ENCODE data around the gene DNLZ.
"Not testable (repeated sequence)": the region's sequence is repeated elsewhere in the genome, so short reads cannot be mapped to it uniquely, and the experiment has no call there.

Gene DNLZ

DNA sequence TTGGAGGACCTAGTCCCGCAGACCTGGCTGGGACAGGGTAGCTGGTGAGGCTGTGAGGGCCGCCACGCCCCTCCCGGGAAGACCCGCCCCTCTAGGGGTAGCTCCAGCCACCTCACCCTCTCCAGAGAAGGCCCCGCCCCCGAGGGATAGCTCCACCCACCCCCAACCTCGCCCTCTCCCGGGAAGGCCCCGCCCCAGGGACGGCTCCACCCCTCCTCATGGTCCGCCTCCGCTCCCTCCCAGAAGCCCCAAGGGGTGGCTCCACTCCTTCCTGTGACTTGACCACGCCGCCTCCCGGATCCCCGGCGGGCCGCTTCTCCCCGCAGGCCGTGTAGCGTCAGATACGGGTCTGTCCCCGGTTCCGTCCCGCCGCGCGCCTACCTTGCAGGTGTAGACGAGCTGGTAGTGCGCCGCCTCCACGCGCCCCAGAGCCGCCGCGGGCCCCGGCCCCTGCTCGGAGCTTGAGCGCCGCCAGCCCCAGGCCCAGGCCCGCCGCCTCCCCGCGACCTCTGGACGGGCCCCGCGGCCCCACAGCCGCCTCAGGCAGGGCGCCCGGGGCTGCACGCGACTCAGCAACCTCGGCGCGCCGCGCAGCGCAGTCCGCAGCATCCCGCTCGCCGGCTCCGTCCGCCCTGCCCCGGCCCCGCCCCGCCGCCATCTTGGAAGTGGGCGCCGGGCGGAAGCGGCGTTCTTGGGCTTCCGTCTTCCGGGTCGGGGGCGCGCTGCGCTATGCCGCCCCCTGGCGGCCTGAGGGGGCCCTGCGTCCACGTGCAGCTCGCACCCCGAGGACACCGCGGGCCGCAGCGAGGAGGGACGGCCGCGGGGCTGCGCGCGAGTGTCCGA, at the start of gene DNLZ:
Gene DNLZ, minus strand, starts transcription at position 639 of the 843 bp plus-strand sequence. Its CDS starts 30 bp downstream, at position 609.
- FAIRE-seq, result no peak

DNA sequence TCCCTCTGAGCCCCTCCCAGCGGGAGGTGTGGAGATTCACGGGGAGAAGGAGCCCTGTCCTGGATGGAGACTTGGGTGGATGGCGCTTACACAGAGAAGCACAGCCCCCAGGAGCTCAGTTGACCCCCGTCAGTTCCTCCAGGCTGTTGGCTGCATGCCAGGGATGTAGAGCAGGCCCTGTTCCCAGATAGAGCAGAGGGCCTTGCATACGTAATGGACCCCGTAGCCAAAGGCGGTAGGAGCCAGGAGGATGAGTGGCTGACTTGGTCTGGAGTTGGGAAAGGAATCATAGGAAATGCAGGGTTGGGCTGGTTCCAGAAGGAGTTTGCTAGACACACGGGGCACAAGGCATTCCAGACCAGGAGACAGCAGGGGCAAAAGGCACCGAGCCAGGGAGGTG, 49.4 kb upstream of the DNLZ start:
- FAIRE-seq, result no peak

DNA sequence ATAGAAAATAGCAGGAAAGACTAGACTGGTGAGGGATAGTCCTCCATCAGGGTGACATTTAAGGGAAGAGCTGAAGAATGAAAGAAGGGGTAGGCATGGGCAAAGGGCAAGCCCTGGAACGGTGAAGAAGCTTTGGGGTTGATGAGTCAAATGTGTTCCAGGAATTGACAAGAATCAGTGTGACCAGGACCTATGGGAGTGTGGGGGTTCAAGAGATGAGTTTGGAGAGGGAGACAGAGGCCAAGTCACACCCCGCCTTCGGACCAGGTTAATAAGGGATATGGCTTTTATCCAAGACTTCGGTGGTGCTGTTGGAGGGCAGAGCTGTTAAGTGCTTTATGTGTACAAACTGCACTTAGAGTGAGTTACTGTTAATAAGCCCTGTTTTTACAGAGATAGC, 47.8 kb upstream of the DNLZ start:
- FAIRE-seq, result no peak

DNA sequence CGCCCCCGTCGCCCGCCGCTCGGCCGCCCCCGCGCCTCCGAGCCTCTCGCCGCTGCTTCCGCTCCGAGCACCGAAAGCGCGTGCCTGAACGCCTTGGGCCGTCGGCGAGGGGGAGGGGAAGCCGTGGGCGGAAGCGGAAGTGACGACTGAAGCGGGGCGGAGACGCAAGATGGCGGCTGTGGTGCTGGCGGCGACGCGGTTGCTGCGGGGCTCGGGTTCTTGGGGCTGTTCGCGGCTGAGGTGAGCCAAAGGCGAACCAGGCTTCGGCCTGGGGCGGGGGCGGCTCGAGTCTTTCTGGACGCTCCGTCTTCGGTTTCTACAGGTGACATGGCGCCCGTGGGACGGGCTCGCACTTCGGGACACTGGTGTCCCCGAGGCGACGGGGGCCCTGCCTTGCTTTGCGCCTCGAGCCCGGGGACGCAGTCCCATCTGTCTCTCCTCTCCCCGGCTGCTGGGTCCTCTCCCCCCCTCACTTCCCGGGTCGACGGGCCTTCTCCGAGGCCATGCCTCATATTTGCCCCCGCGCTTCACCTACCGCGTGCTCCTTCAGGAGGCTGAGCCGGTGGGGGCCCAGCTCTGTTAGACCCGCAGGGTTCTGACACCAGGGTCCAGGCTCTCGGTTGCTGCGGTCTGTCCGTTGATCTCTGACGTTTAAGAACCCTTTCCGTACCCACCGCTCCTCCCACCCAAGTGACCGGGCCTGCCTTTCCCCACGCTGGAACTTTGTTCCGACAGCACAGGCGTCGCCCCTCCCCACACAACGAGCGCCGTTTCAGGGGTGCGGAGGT, 47.1 kb upstream of the DNLZ start, which contains the start of the genes ENTR1 and PMPCA:
Gene ENTR1, minus strand, starts transcription at position 115 of the 788 bp plus-strand sequence. CDS start 217 bp downstream, outside the sequence.
Gene PMPCA, plus strand, starts transcription at position 159 of the 788 bp plus-strand sequence. Its CDS starts 11 bp downstream, at position 170.
- FAIRE-seq, result no peak

DNA sequence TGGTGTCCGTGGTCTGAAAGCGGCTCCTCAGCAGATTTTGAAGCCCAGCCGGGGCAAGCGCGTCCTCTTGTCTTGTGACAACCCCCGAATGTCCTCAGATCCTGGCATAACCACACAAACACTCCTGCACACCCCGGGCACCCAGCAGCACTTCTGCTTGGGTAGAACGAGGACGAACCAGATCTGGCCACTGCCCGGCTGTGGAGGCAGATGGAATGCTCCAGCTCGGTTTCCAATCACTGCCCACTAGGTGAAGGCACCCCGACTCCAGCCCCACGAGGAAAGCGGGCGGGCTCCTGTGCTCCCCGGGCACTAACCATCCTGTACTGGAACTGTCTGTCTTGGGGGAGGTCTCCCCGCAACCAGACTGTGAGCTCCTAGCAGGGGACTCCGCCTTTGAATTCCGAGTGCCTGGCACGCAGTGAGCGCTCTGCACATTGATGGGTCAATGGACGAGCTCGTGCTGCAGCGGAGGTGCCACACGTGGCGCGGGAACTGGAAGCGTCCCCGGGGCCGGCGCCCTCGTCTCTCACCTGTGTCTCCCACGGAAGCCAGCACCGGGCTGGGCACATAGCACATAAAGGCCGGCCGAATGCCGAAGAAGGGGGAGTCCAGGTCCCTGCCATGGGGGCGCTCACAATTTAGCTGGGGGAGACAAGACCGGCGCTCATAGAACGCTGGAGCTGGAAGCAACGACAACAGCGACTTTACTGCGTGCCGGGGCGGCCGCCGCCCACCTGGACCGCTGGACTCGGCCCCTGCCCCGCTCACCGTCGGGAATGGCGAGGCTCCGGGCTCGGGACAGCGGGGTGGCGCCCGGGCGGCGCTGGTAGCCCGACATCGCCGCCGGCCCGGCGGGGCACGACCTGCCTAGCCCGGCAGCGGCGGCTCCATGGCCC, 46.3 kb upstream of the DNLZ start:
- no peak for FAIRE-seq

DNA sequence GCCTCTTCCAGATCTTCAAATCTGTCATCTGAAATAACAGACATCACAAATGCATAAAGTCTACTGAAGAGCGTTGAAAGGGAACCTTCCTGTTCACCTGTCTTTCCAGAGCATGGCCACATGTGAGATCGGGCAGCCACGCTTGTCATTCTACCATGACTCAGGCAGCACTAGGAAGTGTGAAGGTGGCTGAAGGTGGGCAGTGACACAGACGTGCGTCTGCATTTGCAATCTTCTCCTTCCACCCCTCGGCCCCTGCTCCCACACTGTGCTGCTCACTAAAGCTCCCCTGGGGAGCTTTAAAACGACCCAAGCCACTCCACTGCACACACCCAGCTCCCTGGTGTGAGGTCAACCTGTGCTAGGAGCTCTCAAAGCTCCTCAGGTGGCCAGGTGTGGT, 44.4 kb upstream of the DNLZ start:
- FAIRE-seq, result no peak

DNA sequence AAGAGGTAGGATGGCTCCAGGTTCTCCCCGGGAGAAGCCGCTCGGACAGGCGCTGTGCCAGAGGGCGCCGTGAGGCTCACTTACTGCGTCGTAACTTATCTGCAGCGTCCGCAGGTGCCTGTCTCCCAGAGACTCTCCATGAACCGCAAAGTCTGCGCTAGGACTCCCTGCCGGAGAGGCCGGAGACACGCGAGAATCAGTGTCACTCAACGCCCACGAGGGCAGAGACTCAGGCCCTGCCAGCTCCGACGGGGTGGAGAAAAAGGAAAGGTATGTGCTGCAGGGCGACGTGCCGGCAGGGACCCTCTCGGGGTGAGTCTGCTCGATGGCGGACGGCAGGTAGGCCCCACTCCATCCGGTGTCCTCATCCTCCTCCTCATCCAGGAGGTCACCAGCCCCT, 43.5 kb upstream of the DNLZ start:
- FAIRE-seq, result not testable (repeated sequence)

DNA sequence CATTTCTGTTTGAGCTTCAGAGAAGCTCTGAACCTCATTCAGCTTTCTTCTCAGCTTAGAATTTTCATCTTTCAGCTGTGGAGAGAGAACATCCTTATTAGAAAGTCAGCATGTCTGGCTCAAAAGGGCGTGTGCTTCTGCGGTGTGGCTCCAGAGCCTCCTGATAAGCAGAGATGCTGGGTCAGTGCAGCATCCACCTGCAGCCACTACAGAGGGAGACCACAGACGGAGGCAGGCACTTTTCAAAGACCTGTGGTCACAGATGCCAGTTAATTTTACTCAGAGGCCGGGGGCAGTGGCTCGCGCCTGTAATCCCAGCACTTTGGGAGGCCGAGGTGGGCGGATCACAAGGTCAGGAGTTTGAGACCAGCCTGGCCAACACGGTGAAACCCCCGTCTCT, 42.4 kb upstream of the DNLZ start:
- FAIRE-seq, result not testable (repeated sequence)

DNA sequence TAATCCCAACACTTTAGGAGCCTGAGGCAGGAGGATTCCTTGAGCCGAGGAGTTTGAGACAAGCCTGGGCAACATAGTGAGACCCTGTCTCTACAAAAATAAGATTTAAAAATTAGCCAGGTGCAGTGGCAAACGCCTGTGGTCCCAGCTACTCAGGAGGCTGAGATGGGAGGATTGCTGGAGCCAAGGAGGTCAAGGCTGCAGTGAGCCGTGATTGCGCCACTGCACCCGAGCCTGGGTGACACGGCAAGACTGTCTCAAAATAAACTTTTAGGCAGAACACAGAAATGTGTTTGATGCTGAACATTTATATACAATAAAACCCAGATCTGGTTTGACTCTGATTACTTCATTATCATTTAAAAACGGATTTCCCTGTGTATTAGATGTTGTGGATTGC, 41.9 kb upstream of the DNLZ start:
- FAIRE-seq, result no peak

DNA sequence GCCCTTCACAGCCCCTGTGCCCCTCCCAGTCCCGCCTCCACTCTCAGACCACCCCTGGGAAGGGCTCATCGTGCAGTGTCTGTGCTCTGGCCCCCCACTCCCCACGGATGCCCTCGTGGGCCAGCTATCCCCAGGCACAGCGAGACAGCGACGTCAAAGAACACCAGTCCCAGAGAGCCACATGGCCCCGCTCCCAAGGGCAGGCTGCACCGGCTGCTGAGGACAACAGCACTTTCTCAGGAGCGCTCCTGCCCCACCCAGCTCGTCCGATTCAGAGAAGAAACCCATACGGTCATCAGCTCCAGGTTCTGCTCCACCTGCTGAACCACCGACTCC, 41.2 kb upstream of the DNLZ start:
- no peak for FAIRE-seq

DNA sequence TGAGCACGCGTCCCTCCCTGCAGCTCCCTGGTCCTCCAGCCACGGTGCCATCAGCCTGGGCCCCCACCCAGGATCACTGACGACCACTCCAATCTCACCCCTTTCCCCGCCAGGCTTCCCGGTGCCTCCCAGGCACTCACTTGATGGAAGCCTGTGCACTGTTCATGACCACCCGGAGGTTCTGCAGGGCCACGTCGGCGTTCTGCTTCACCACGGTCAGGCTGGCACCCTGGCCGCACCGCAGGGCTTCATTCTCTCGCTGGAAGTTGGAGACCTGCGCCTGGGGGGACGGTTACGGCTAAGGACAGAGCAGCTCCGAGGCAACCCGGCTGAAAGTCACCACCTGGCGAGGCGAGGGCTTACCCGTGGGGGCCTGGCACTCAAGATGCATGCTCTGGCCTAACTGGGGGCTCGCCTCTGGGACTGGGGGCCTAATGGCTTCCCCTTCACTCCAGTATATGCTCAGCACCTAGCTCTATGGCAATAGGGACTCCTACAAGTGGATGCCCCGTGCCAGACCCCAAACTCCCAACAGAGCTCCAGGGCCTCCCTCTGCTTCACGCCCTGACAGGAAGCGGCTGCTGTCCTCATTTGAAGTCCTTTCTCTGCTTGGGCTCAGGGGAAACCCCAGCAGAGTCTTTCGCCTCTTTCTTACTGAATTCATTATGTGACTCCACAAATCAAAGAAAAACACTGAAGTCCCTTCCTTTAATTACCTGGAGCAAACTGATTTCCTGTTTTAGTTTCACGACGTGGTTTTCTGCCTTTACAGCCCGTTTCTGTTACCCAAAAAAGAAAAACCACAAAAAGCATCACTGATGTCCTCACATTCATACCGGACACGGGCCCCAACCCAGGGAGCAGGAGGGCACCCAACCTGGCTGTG, 40.6 kb upstream of the DNLZ start:
- no peak for FAIRE-seq

DNA sequence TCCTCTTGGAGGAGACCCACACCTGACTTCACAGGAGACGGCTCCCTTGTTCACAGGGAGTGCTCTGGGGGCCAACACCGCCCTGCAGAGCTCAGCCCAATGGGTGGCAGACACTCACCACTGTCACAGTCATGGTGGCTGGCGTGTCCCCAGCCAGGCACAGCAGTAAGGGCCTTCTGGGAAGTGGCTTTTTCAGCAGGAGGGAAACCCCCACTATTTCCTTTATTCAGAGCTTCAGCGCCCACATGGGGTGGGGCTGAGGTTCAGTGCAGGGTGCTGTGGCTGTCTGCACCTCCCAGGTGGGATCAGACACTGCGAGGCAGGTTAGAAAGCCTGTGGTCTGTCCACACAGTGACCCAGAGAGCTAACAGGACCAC, 40.0 kb upstream of the DNLZ start:
- FAIRE-seq, result no peak

DNA sequence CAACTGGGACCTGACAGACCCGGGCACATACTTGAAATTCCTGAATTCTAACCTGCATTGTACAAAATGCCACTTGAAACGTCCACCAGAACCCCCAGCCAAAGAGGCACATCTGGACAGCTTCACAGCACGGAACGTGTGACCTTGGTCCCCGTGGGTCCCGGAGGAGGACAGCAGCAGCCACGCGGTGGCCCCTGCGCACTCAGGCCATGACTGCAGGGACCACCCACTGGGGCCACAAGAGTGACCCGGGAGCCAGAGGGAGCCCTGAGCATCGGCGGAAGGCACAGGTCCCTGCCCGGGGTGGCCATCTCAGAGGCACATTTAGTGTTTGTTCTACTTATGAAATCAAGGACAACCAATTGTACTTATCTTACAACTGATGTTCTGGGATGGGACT, 38.5 kb upstream of the DNLZ start:
- FAIRE-seq, result no peak

DNA sequence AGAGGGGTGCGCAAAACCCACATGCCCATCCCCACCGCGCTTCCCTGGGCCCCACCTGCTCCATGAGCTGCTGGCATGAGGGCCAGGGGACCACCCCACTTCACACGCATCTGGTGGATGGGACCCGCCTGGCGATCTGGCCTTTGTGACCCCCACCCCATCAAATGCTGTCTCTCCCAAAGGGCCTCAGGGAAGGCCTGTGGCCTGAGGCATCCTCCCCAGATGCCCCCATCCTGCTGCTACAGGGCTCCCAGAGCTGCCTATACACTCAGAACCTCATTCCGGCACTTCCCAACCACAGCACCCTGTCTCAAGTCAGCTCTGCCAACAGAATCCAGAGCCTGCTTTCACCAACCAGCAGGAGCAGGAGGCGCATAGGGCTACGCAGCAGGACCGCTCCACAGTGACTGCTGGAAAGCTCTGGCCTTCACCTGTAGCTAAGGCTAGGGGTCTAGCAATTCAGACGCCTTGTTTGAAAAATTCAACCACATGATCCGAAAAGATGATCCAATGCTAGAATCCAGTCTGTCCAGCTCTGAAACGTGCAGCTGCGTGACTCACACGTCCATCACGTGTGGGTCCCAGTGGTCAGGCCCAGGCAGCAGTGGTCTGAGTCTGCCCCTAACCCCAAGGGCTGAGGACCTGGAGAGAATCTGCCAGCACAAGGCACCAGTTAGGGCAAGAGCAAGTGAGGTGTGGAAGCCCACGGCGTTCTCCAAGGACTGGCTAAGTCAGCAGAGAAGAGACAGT, 37.8 kb upstream of the DNLZ start:
- FAIRE-seq, result no peak

DNA sequence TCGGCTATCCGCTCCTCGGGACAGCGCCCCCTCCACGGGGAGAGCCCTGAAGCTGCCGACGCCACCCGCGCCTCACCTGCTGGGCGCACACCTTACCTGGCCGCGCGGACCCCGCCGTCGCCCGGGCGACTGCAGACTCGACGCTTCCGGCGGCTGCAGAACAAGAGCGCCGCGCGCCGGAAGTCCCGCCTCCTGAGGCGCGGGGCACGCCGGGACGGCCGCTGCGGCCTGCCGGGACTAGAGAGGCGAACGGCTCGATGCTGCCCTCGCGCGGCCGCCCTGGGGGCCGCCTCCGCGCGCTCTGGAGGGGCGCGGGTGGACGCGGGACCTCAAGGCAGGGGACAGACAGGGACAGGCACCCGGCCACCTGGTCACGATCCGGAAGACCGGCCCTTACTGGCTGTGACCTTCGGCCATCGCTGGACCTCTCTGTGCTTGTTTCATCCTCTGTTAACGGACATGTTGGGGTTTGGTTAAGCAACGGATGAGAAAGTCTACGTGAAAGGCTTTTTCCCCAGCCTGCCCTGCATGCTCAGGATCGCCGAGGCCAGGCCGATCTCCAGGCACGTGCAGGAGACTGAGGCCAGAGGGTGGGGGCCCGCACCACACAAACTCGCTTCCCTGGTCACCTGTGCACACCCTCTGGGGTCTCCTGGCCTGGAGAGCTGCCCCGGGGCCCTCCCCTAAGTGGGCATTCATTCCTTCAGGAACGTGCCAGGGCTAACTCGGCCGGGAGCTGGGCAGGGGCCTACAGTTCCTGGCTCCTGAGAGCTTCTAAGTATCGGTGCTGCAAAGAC, 36.7 kb upstream of the DNLZ start, which contains the start of gene SNAPC4:
Gene SNAPC4, minus strand, starts transcription at position 133 of the 797 bp plus-strand sequence. CDS start 1,742 bp downstream, outside the sequence.
- no peak for FAIRE-seq

DNA sequence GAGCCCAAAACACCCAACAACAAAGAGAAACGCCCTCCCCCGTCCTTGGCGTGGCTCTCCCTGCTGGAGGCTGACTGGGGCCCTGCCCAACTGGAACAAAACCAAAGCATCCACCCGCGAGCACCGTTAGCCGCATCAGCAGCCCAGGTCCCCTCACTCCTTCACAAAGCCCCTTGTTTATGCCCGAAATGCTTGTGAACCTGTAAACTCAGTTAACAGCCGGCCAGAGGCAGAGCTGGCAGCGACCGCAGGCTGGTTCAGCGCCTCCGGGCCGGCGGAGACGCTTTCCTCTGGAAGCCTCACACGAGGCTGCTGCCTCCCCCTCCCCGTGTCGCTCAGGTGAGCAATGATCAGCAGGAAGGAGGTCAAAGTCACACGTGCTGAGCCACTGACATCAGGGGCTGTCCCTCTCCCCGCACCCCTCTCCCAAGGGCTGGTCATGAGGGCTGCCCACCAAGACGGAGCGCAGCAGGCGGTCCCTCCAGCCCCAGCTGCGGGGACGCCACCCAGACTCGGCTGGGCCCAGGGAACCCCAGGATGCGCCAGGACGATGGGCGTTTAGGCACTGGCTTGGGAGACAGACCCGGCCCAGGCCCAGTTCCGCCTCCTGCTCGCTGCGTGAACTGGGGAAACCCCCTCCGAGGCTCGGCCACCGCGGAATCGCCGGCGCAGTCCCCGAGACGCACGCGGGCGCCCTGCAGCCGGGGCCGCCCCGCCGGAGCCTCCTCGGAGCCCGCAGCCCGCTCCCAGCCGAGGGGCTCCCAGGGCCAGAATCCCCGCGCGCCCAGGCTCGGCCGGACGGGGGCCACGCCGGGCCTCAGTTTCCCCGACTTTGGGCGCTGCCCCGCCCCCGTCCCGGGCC, 35.9 kb upstream of the DNLZ start:
- no peak for FAIRE-seq

DNA sequence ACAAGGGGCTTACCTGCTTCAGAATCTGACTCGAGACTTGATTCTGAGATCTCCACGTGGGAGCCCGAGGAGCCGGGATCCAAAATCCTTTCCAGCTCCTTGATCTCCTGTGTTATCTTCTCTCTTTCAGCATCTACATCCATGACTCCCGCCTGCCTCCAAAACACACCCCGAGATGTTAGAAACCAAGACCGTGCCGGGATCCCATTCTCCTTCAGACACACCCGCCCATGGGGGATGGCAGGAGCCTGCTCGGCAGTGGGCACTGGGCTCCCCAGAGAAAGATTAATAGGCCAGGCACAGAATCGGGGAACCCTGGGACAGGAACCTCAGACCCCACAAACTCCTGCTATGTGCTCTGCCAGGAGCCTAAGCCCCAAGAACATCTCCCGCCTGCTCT, 34.7 kb upstream of the DNLZ start:
- FAIRE-seq, result no peak

DNA sequence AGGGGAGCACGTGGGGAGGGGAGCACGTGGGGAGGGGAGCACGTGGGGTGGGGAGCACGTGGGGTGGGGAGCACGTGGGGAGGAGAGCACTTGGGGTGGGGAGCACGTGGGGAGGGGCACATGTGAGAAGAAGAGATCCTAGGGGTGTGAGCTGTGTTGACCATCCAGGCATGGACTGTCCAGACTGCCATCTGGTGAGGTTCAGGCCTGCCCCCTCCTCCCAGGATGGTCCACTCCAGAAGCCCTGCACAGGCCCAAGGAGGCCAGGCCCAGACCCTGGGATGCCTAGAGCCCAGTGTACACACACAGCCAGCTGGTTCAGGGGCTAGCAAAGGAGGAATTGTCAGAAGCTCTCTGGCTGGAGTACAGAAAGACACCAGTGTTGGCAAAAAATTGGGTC, 34.1 kb upstream of the DNLZ start:
- FAIRE-seq, result no peak

DNA sequence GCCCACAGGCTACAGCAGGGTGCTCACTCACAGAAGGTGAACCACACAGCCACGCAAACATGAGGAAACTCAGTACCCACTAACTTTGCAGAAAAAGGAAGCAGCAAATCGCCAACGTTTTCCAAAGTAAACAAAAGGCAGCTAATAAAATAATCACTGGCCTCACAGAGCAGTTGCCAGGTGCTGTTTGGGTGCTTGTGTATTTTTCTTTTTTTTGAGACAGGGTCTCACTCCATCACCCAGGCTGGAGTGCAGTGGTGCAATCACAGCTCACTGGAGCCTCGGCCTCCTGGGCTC, 32.6 kb upstream of the DNLZ start:
- no peak for FAIRE-seq
